Measurements from ENCODE around the gene TAS2R60. TPM values are rescaled to one million over a fixed set of nuclear protein-coding genes. Genes with fewer than 3 reads are reported as not detected.

TAS2R60 gene
- total and polyA plus RNA-seq, 2 experiments from 2014 or later = 0.37 to 4.0 TPM

DNA sequence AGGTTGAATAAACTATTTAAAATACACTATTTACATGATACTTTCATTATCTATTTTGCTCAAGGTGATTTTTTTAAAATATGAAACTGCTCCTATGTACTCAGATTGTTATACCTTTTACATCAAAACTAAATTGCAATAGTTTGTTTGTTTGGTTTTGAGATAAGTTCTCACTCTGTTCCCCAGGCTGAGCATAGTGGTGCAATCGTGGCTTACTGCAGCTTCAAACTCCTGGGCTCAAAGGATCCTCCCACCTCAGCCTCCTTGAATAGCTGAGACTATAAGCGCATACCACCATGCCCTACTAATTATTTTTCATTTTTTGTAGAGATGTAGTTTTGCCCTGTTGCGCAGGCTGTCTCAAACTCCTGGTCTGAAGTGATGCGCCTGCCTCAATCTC is 12.7 kb downstream of the TAS2R60 start:
- Histone ChIP-seq H3K27me3 (ENCODE audit: insufficient read depth) (no peaks in the 10 kb centered on the region), H3K36me3 (ENCODE audit: insufficient read depth) (no peaks in the 10 kb centered on the region), H3K79me2 (replicated peaks; ENCODE audit: insufficient read depth) (no peaks in the 10 kb centered on the region), H2AFZ (no peak overlapping the region), H3K4me3 (no peak overlapping the region), H3K4me1 (ENCODE audit: insufficient read depth) (no peaks in the 10 kb centered on the region; the same call in 1 of the 2 replicates), H3F3A (replicated peaks; ENCODE audit: low read depth) (no peaks in the 10 kb centered on the region), H3K9me2 (ENCODE audit: insufficient read depth) (no peaks in the 10 kb centered on the region; the same call in 1 of the 2 replicates), H3K27ac (ENCODE audit: low read depth) (no peak overlapping the region), H3K4me2 (no peak overlapping the region), H4K20me1 (replicated peaks; ENCODE audit: insufficient read depth) (no peaks in the 10 kb centered on the region)
- peaks cover 4% of the 10 kb centered on the region for H3K27me3 Mint-ChIP-seq (ENCODE audit: insufficient read depth, low read depth, poor library complexity)
- H3K4me3 Mint-ChIP-seq = no peak overlapping the region
- TF ChIP-seq EZH2phosphoT487 (IDR thresholded peaks at IDR 0.05; ENCODE audit: unreplicated experiment) = no peak
- no peak for TF ChIP-seq ETS1 (IDR thresholded peaks at IDR 0.05)
- no peak for TF ChIP-seq CREB1 (CRISPR knock-in tag; IDR thresholded peaks at IDR 0.05; ENCODE audit: low read depth)
- TF ChIP-seq JUNB (IDR thresholded peaks at IDR 0.05; ENCODE audit: unreplicated experiment) = no peak
- TF ChIP-seq, protein P1, sequence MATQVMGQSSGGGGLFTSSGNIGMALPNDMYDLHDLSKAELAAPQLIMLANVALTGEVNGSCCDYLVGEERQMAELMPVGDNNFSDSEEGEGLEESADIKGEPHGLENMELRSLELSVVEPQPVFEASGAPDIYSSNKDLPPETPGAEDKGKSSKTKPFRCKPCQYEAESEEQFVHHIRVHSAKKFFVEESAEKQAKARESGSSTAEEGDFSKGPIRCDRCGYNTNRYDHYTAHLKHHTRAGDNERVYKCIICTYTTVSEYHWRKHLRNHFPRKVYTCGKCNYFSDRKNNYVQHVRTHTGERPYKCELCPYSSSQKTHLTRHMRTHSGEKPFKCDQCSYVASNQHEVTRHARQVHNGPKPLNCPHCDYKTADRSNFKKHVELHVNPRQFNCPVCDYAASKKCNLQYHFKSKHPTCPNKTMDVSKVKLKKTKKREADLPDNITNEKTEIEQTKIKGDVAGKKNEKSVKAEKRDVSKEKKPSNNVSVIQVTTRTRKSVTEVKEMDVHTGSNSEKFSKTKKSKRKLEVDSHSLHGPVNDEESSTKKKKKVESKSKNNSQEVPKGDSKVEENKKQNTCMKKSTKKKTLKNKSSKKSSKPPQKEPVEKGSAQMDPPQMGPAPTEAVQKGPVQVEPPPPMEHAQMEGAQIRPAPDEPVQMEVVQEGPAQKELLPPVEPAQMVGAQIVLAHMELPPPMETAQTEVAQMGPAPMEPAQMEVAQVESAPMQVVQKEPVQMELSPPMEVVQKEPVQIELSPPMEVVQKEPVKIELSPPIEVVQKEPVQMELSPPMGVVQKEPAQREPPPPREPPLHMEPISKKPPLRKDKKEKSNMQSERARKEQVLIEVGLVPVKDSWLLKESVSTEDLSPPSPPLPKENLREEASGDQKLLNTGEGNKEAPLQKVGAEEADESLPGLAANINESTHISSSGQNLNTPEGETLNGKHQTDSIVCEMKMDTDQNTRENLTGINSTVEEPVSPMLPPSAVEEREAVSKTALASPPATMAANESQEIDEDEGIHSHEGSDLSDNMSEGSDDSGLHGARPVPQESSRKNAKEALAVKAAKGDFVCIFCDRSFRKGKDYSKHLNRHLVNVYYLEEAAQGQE (IDR thresholded peaks at IDR 0.05; ENCODE audit: unreplicated experiment) = no peak
- no peak for TF ChIP-seq ZNF331 (CRISPR knock-in tag; IDR thresholded peaks at IDR 0.05; ENCODE audit: low read depth)
- TF ChIP-seq NANOG (IDR thresholded peaks at IDR 0.05; ENCODE audit: borderline replicate concordance) = no peak
- TF ChIP-seq ZNF114 (CRISPR knock-in tag; IDR thresholded peaks at IDR 0.05) = no peak
- TF ChIP-seq STAT1 (IDR thresholded peaks at IDR 0.05; ENCODE audit: unreplicated experiment) = no peak
- no peak for TF ChIP-seq POLR2AphosphoS5 (IDR thresholded peaks at IDR 0.05; ENCODE audit: low read depth)
- H3K27ac Mint-ChIP-seq = no peak overlapping the region
- ATAC-seq (no peak), DNase-seq (ENCODE audit: low spot score) (no peak)
- peaks cover 5% of the 10 kb centered on the region; the same call in 2 of the 3 replicates for H3K36me3 Mint-ChIP-seq (ENCODE audit: low read depth)
- peaks cover 4% of the 10 kb centered on the region; the same call in 2 of the 3 replicates for H3K9me3 Mint-ChIP-seq
- peaks cover 5% of the 10 kb centered on the region; the same call in 2 of the 3 replicates for H3K4me1 Mint-ChIP-seq

- H3K79me2 ChIP-seq (replicated peaks; ENCODE audit: insufficient read depth) = no peaks in the 10 kb centered on the region
- no peaks in the 10 kb centered on the region; the same call in 1 of the 2 replicates for H3K4me1 ChIP-seq (ENCODE audit: insufficient read depth)
- no peaks in the 10 kb centered on the region for H4K20me1 ChIP-seq (replicated peaks; ENCODE audit: insufficient read depth)
- H3K4me3 ChIP-seq = no peak overlapping the region
- Mint-ChIP-seq H3K4me1 (peaks cover 5% of the 10 kb centered on the region; the same call in 2 of the 3 replicates), H3K9me3 (peaks cover 10% of the 10 kb centered on the region), H3K36me3 (ENCODE audit: low read depth) (peaks cover 5% of the 10 kb centered on the region; the same call in 2 of the 3 replicates), H3K27me3 (ENCODE audit: insufficient read depth, low read depth, poor library complexity) (peaks cover 3% of the 10 kb centered on the region), H3K4me3 (no peak overlapping the region), H3K27ac (no peak overlapping the region)
- no peaks in the 10 kb centered on the region for H3F3A ChIP-seq (replicated peaks; ENCODE audit: low read depth)
- no peaks in the 10 kb centered on the region; the same call in 1 of the 2 replicates for H3K9me2 ChIP-seq (ENCODE audit: insufficient read depth)
- ATAC-seq (no peak), DNase-seq (ENCODE audit: low spot score) (no peak)
- TF ChIP-seq ETS1 (IDR thresholded peaks at IDR 0.05) = no peak
- TF ChIP-seq EZH2phosphoT487 (IDR thresholded peaks at IDR 0.05; ENCODE audit: unreplicated experiment) = no peak
- no peak for TF ChIP-seq POLR2AphosphoS5 (IDR thresholded peaks at IDR 0.05; ENCODE audit: low read depth)
- TF ChIP-seq, protein P2, sequence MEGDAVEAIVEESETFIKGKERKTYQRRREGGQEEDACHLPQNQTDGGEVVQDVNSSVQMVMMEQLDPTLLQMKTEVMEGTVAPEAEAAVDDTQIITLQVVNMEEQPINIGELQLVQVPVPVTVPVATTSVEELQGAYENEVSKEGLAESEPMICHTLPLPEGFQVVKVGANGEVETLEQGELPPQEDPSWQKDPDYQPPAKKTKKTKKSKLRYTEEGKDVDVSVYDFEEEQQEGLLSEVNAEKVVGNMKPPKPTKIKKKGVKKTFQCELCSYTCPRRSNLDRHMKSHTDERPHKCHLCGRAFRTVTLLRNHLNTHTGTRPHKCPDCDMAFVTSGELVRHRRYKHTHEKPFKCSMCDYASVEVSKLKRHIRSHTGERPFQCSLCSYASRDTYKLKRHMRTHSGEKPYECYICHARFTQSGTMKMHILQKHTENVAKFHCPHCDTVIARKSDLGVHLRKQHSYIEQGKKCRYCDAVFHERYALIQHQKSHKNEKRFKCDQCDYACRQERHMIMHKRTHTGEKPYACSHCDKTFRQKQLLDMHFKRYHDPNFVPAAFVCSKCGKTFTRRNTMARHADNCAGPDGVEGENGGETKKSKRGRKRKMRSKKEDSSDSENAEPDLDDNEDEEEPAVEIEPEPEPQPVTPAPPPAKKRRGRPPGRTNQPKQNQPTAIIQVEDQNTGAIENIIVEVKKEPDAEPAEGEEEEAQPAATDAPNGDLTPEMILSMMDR (conservative IDR thresholded peaks at IDR 0.05; ENCODE audit: low read depth in 2 of 2) = no peak
- TF ChIP-seq NANOG (IDR thresholded peaks at IDR 0.05; ENCODE audit: borderline replicate concordance) = no peak
- TF ChIP-seq, protein P1 (IDR thresholded peaks at IDR 0.05; ENCODE audit: unreplicated experiment) = no peak
- no peak overlapping the region for H3K4me2 ChIP-seq
- H3K27me3 ChIP-seq (ENCODE audit: insufficient read depth) = no peaks in the 10 kb centered on the region
- no peak overlapping the region for H2AFZ ChIP-seq
- no peak overlapping the region for H3K27ac ChIP-seq (ENCODE audit: low read depth)
- H3K36me3 ChIP-seq (ENCODE audit: insufficient read depth) = 0 out of 2 replicates have a peak, but pooled peaks cover 6% of the 10 kb centered on the region
These were observed 13.9 kb downstream of the TAS2R60 start for GRCh38 chr7:143456992-143457793.
